HG02623 (cell line): Measurements from ENCODE around the gene SLC13A2.

Source experiments
- ATAC-seq: cut with Tn5 transposase; IDR thresholded peaks from one replicate; pipeline ENCODE4 v1.9.1; 2021; ENCODE audit warnings: moderate library complexity; ENCODE audit not compliant: unreplicated experiment

The SLC13A2 gene

GRCh38 chr17:28470914-28471366, 2.5 kb upstream of the SLC13A2 start:
- no peak for ATAC-seq

DNA sequence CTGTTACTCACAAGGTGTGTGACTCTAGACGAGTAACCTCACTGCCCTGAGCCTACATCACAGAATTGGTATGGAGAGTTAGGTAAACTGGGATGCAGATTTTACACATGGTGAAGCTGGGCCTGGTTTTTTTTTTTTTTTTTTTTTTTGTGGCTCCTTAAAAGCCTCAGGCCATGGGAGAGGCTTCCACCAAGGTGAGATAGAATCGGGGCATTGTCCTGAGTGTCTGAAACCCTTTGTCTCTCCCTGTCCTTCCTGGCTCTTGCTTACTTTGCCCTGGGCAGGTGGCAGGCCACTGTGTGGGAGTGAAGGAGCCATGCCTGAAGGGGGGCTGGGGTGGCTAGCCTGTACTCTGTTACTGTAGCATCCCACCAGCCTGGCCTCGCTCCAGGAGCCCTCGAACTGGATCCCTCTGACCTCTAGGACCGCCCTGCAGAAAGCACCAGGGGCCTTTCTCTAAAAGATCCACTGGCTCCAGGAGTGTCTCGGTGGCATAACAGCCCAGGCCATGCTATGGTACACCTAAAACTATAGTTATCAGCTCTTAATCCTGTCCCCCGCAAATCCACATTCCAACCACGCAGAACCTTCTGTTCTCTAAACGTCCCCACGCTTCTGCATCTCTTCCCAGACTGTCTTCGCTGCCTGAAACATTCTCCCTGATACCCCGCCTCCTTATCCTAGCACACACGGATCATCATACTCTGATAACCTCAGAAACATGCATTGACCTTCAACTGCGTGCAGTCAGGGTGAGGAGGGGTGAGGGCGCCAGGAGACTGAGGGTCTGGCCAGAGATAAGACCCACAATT, 1.7 kb upstream of the SLC13A2 start:
- no peak for ATAC-seq

- no peak for ATAC-seq
Observed at GRCh38 chr17:28472871-28473497, 460 bp upstream of the SLC13A2 start.

DNA sequence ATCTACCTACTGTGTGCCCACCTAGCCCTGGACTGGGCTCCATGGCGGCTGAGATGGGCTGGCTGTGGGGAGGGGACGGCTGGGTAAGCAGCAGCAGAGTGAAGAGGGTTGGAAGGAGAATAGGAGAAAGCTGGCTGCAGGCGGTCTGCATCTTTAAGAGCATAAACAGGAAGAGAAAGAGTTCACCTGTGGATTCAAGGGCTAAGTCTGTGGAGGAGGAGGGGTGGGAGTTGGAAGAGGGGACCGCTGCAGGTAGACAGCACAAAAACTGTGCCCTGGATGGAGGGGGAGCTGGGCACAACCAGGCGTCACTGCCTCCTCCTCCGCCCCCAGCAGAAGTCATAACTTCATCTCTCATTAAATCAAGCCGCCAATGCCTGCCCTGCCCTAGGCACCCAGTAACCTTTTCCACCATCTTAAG, 677 bp downstream of the SLC13A2 start:
- ATAC-seq = no peak

GRCh38 chr17:28475151-28475900, 1.9 kb downstream of the SLC13A2 start:
- no peak for ATAC-seq

DNA sequence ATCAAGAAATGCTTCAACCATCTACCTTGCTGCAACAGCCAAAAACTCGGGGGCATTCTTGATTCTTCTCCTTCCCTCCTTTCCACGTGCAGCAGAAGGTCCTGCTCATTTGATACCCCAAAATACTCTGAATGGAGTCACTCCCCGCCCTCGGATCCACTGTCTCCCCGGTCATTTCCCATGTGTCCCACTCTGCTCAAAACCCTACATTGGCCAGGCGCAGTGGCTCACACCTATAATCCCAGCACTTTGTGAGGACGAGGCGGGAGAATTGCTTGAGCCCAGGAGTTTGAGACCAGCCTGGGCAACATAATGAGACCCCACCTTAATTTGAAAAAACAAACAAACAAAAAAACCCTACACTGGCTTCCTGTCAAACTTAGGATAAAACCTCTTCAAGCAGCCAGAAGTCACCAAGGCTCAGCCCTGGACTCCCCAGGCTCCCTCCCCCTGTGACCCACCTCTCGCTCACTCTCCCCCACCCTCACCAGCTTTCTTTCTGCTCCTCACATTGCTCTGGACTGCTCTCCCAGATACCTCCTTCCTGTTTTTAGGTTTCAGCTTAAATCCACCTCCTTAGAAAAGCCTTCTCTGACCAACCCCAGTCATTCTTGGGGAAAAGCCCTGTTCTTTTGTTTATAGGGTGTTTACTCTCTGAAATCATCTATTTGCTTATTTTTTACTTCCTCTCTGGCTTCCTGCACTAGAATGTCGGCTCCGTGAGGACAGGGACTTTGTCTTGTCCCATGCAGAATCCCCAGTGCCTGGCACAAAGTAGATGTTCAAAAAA, 2.8 kb downstream of the SLC13A2 start:
- no peak for ATAC-seq

GRCh38 chr17:28477928-28478327, 4.5 kb downstream of the SLC13A2 start:
- ATAC-seq = no peak

DNA sequence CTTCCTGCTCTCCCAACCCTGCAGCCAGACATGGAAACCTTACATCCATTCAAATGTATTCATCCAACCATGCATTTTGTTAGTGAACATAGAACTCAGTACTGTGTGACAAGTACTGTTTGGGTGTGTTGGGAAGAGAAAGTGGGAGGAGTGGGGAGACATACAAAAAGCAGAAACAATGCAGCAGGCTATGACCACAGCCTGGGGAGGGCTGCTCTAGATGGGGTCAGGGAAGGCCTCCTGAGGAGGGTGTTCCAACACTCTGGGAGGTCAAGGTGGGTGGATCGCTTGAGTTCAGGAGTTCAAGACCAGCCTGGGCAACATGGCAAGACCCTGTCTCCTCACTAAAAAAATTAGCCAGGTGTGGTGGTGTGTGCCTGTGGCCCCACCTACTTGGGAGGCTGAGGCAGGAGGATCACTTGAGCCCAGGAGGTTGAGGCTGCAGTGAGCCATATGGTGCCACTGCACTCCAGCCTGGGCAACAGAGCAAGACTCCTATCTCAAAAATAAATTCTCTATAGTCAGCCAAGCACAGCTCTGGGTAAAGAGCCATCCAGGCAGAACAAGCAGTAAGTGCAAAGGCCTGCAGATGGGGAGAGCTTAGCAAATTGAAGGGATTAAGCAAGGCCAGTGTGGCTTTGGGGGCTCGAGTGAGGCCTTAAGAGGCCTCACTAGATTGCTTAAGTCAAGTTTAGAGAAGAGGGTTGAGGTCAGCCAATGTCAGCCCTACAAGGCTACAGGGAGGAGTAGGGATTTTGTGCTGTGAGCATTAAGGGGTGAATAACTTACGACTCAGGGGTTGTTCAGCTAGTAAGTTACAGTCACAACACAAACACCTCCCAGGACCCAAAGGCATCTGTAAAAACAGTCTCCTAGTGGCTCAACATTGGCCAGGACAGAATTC, 5.5 kb downstream of the SLC13A2 start:
- ATAC-seq = no peak

- ATAC-seq = no peak
Observed at GRCh38 chr17:28480278-28480677, 6.8 kb downstream of the SLC13A2 start.

GRCh38 chr17:28480799-28481571, 7.5 kb downstream of the SLC13A2 start:
- no peak for ATAC-seq

DNA sequence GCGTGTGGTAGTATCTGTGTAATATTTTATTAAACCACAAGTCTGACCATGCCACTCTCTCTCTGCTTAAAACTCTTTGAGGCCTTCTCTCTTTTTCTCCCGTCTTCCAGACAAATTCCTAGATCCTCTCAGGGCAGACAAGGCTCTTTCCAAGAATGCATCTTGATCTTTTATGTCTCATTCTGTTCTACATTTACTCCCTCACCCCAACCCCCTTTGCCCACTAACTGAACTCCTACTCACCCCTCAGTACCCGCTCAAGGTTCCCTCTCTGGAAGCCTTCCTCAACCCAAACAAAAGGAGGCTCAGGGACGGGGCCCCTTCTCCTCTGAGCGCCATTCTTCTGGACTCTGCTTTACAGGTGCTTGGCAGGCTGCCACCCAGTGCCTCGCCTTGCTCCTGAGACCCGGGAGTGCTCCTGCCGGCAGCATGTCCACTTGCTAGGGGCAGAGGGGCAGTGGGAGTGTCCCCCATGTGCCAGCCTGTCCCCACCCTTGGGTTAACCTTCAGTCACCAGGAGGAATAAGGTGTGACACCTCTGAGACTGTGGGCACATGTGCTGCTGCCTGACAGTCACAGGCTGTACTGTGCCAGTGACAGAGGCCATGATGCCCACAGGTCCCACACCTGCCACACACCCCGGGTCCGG, 9.2 kb downstream of the SLC13A2 start:
- no peak for ATAC-seq

GRCh38 chr17:28484296-28484695, 10.9 kb downstream of the SLC13A2 start:
- ATAC-seq = peak; percentile 62

DNA sequence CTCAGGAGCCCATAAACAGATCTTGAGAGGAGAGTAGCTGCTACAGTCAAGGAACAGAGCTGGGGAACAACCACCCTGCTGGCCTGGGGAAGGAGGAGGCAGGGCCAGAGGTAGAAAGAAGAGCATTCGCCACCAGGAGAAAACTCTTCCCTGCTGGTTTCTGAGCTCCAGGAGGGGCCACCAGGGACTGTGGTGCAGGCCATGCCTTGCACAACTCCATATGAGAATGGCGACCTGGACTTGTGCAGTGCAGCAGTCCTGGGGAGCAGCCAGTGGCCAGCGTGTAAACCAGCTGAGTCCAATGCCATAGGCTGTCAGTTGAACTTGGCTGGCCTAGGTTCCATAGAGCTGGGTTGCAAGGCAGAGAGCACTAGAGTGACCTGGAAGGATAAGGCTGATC, 11.6 kb downstream of the SLC13A2 start:
- no peak for ATAC-seq

GRCh38 chr17:28487881-28488532, 14.6 kb downstream of the SLC13A2 start:
- no peak for ATAC-seq

DNA sequence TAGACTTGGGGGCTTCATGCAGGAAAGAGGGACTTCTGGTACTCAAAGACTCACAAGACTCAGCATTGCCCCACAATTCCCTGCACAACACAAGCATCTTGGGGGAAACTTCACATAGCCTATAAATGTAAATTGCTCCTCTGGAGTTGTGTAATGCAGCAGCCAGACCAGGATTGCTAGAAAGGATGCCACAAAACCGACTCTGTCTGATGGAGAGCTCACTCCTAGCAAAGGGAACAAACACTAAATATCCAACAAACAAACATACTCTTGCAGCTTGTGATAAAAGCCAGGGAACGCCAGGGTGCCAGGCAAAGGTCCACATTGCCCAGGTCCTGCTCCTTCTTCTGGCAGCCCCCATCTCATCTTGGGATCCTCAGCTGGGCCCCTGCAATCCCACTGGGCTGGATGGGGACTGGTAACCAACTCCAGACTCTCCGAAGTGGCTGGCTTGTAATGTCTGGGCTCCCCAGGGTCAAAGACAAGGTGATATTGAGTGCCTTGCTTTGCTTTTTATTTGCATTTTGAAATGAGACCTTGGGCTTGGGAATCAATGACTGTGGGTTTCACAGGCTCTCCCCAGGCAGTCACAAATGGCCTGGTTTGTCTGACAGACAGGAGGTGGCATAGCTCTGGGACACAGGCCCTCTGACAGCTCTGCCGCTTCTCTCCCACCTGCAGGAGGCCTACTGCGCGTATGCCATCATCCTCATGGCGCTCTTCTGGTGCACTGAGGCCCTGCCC, 15.3 kb downstream of the SLC13A2 start:
- ATAC-seq = no peak

GRCh38 chr17:28491286-28491685, 17.8 kb downstream of the SLC13A2 start:
- no peak for ATAC-seq

- ATAC-seq = no peak
Observed at GRCh38 chr17:28491860-28492259, 18.4 kb downstream of the SLC13A2 start.
